Stimulated activated CD4-positive, alpha-beta T cell treated with anti-CD3 and anti-CD28 coated beads, TNF-alpha, amount 100 ng/mL, for 1 hour (primary cell): ENCODE measurements around the gene PTPRN2.

Experiments used
- DNase-seq, 3 donors: peaks; one replicate each; pipeline ENCODE4 v3.0.0-alpha.2; 2020; ENCODE audit warnings: low read depth in 3 of 3, low spot score in 1 of 3

PTPRN2 gene

GRCh38 chr7:157652161-157652953 is 935.3 kb downstream of the PTPRN2 start:
- no peak for DNase-seq

DNA sequence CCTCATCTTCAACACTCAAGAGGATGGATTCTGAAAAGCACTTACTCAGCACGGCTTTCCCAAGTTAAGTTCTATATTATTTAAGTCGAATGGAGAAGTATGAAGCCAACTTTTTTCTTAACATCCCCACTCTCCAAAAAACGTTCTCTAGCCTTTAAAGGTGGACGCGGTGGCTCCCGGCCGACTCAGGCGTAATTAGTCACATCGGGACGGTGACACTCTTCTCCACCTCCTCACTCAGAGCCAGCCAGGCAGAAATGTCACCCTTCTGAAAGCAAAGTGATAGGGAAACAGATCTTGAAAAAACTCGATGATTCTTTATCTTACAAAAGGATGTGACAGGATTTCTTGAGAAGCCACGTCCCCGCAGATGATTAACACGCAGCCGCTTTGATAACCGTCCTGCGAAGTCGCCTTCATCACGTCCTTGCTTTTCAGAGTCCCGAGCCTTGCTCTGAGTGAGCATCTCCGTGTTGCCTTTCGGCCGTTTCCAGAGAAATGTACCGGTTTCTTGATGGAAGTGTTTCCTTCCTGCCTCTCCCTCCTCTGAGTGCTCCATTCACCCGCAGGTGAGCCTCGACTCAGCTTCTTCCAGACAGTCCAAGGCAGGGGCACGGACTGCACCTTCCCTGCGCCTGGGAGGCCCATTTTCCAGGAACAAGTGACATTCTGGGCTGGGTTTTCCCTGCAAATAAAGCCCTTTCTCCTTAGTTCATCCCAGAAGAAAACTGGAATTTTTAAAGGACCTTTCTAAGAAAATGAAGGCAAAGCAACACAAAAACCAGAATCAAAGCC is 936.1 kb downstream of the PTPRN2 start:
- no peak for DNase-seq

- DNase-seq = no peak
These were observed 936.8 kb downstream of the PTPRN2 start for GRCh38 chr7:157650801-157651200.

DNA sequence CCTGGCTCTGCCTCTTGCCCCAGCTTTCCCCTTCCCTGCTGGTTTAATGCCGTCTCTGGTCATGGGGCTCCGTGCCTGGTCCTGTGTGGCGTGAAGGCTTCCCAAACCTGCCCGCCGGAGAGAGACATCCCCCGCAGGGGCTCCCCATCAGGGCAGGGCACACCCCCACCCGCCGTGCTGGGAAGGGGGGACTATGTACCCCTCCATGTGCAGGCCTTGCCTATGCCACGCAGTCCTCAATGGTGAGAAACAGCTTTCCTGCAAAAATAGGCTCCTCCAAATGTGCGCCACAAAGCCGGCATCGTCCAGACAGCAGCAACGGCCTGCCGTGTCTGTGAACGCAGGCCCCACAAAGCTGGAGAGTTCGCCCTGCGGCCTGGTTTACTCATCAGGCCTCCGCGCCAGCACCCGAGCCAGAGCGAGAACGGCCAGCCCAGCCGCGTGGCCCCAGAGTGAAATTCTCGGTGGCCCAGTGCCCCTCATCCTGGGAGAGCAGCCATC is 937.4 kb downstream of the PTPRN2 start:
- no peak for DNase-seq

DNA sequence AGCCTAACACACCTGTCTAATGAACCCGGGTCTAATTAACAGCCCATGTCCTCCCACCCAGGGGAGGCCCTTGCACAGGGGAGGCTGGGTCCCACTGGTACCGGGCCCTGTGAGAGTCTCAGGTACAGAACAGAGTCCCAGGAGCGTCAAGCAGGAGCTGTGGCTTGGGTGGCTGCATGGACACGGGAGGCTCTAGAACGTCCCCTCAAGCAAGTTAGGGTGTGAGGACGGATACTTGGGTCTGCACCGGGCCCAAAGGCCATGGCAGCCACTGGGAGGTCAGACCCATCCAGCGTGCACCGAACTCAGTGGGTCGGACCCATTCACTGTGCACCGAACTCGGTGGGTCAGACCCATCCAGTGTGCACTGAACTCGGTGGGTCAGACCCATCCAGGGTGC is 941.1 kb downstream of the PTPRN2 start:
- DNase-seq = no peak

- no peak for DNase-seq
These were observed 942.1 kb downstream of the PTPRN2 start for GRCh38 chr7:157645539-157645938.

DNA sequence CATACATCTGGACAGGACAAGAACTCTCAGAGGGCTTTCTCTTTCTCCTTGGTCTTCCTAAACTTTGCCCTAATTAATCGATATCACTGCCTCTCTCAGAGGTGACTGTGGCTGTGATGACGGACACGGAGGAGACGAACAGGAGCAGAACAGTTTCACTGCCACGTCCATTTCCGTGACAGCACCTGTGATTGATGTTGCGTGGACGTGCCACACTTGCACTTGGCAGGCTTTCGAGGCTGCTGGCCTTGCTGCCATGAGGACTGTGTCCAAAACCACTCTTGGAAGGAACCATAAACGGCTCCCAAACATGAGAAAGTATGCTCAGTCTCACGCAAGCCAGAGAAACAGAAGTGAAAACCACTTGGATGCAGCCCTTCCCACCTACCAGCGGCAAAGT is 942.7 kb downstream of the PTPRN2 start:
- no peak for DNase-seq

GRCh38 chr7:157643525-157643970 is 944.1 kb downstream of the PTPRN2 start:
- no peak for DNase-seq

DNA sequence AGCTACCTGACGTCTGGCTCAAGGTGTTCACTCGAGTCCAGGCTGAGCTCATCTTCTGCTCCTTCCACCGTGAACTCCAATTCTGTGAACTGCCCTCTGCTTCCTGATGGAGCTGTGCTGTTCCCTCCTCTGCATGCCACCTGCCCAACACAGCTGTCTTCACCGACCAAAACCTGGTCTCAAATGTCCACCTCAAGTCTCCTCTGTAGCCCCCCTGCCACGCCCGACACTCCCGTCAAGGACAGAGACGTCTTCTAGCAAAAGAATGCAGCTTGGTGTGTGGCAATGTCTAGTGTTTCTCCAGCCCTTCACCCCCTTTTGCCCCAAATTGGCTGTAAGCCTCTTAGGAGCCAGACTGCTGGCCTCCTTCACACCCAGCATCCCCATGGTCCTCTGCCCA is 945.8 kb downstream of the PTPRN2 start:
- no peak for DNase-seq

DNA sequence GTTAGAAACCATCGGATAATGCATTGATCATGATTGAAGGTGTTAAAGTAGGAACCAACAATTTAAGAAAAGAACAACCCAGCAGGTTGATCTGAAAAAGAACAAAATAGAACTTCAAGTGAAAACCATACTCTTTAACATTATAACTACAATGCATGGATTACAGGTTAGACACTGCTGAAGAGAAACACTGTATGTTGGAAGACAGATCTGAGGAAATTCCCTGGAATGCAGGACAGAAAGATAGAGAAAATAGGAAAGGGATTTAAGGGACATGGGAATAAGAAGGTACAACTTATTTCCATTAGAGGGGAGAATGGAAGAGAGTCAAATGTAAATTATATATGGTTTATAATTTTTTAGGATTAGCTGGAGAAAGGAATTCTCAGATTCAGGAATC is 947.5 kb downstream of the PTPRN2 start:
- DNase-seq = no peak

GRCh38 chr7:157638563-157638962 is 949.1 kb downstream of the PTPRN2 start:
- no peak for DNase-seq

DNA sequence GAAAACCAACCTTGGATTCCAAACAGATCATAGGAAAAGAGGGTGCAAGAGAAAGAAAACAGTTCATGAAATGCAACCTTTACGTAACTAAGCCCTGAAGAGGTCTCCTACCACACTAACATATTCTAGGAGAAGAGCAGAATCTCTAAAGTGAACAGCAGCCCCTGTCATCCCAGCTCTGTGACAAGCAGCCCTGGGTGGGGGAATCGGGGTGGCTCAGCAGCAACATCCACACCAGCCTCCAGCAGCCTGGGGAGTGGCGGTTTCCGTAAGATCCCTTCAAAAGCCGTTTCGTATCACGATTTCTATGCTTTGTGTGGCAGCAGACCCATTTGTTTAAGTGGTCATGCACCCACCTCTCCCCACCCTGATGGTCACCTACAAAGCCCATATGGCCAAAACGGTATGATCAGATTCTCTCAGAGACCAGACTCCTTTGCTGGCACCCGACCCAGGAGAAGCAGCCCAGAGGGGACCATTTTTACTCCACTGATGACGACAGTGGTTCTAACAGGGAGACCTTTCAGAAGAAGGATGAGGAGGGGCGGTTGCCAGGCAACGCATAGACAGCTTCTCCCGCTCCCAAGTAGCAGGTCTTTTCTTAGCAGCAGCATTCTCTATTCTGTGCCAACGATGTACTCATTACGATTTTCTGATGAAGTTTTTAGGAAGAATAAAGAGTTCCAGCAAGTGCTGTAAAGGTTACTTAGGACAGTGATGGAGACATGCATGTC is 950.2 kb downstream of the PTPRN2 start:
- no peak for DNase-seq

DNA sequence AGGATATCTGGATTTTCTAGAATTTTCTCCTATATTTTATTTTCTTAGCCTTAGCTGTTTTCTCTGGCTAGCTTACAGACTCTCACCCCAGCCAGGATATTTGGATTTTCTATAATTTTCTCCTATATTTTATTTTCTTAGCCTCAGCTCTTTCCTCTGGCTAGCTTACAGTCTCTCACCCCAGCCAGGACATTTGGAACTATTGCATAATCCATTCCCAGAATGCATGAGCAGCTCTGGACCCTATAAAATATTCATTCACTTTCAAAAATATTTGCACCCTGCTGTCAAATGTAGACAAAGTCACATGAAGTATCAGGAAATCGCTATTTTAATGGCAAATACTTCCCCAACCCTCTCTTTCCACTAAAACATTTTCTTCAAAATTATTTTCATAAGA is 952.0 kb downstream of the PTPRN2 start:
- no peak for DNase-seq

- DNase-seq = no peak
These were observed 952.5 kb downstream of the PTPRN2 start for GRCh38 chr7:157635148-157635500.

DNA sequence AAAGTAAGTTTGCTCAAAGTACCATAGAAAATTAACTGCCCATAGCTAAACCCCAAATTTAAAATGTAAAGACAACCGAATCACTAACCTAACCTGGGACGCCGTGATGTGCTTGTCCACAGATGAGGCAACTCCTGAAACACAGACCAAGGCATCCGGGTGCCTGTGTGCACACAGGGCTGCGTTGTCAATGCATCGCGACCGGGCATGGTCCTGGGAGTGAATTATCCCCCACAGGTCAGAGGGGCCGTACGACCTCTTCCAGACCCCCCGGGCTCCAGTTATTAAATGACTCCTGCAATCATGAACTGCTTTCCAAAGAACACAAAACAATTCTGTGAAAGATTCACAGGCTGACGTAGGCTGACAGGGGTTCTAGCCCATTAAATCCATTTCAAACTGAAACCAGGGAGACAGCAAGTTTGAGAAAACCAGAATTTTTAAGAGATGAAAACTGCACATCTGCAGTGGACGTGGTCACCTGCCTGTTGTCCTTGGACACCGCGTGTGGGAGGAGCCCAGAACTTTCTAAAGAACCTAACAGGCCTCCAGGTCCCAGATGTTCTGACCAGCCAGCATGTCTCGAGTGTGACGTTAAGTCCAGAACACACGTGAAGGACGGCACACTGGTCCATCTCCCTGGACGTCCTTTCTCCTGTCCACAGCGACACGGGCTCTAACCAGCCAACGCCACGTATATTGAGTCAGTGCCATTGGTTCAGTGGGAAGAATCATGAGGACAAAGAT is 953.0 kb downstream of the PTPRN2 start:
- DNase-seq = no peak

- no peak for DNase-seq
These were observed 954.0 kb downstream of the PTPRN2 start for GRCh38 chr7:157633465-157634185.

DNA sequence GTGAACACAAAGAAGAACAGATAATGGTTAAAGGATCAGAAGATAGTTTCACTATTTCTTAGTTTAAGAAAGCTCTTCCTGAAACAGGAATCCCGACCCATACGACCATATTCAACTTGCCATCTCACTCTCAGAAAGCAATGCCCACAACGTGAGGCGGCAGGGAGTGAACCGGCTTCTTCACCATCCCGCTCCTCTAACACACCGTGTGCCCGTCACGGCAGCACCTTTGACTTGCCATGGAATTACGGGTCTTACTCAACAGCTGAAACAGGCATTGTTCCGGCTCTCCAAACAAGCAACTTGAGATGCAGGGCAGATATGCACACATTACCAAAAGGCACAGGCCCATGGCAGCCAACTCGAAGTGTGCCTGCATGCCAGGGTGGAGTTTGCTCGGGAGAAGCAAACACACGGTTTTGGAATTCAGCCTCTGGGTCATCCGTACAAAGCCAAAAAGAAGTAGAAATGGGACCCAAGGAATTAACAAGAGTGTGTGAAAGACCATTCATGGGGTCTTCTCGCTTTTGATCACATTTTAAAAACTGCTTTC is 957.2 kb downstream of the PTPRN2 start:
- no peak for DNase-seq

GRCh38 chr7:157628456-157628855 is 959.2 kb downstream of the PTPRN2 start:
- no peak for DNase-seq

DNA sequence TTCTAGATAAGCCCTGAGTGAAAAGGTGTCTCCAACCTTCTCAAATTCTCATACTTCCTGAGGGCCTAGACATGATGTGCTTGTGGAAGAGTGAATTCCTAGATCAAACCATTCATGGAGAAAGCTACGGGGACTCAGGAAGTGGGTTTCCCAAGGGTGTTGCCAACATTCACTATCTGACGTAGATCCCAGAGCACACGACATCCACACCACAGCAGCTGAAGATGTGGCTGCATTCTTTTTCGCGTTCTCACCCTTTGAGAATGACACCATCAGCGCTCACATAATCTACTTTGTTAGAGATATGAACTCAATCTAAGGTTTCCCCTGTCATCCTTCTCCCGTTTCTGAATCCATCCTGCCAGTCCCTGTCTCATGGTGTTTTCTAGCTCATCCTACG is 960.0 kb downstream of the PTPRN2 start:
- DNase-seq = no peak

DNA sequence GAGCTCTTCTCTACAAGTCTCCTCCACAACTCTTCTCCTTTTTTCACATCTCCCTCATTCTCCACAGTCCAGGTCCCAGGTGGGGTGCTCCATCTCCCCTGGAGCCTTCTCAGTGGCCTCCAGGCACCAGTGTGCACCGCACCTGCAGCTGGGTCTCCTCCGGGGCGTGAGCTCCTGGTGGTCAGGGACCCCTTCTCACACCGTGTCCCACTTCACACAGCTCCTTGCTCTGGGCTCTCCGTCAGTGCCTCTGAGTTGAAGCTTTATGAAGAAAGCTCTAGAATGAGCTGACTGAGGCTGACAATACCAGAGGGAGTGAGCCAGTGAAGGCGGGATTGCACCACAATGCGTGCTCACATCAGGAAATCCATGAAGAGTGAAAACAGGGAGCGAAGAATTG is 960.6 kb downstream of the PTPRN2 start:
- no peak for DNase-seq
